Mononuclear cell (primary cell): Measurements from ENCODE around the gene RANBP10. TPM values are rescaled to one million over a fixed set of nuclear protein-coding genes. Genes with fewer than 3 reads are reported as not detected.
"Not testable (repeated sequence)": the region's sequence is repeated elsewhere in the genome, so short reads cannot be mapped to it uniquely, and the experiment has no call there.

Experiments used
- H3K27me3 ChIP-seq: 2 replicates; pipeline ENCODE4 v1.6.0; 2011; ENCODE audit warnings: low read length, control low read depth; ENCODE audit not compliant: insufficient read depth
- H3K4me1 ChIP-seq: 2 replicates; pipeline ENCODE4 v1.5.1; 2011; ENCODE audit warnings: mild to moderate bottlenecking, low read length, control low read depth; ENCODE audit not compliant: insufficient read depth
- H3K4me3 ChIP-seq: 2 replicates; pipeline ENCODE4 v1.5.1; 2011; ENCODE audit warnings: mild to moderate bottlenecking, low read length, moderate library complexity
- H3K9me3 ChIP-seq: 2 replicates; pipeline ENCODE4 v1.5.1; 2011; ENCODE audit warnings: low read depth, mild to moderate bottlenecking, control low read depth, low read length
- total RNA-seq: library from RNA; depleted of rRNA; stranded (reverse); fragments of >200 nt; gene quantifications from one replicate; pipeline ENCODE4 v1.2.3, GENCODE V29; 2012

Gene RANBP10
- total RNA-seq, 1 donor: 8.5 TPM

GRCh38 chr16:67707210-67707609 is 99.2 kb downstream of the RANBP10 start:
- no peaks in the 10 kb centered on the region for H3K27me3 ChIP-seq
- no peaks in the 10 kb centered on the region for H3K9me3 ChIP-seq
- H3K4me1 ChIP-seq: no peaks in the 10 kb centered on the region
- no peak overlapping the region for H3K4me3 ChIP-seq

GRCh38 chr16:67704110-67704509 is 102.2 kb downstream of the RANBP10 start:
- Histone ChIP-seq H3K4me1 (no peaks in the 10 kb centered on the region), H3K27me3 (no peaks in the 10 kb centered on the region), H3K9me3 (no peaks in the 10 kb centered on the region), H3K4me3 (no peak overlapping the region)

- no peaks in the 10 kb centered on the region for H3K27me3 ChIP-seq
- H3K4me1 ChIP-seq: no peaks in the 10 kb centered on the region
- H3K9me3 ChIP-seq: no peaks in the 10 kb centered on the region
- no peak overlapping the region for H3K4me3 ChIP-seq
Observed at GRCh38 chr16:67703626-67704025, 102.7 kb downstream of the RANBP10 start.

- Histone ChIP-seq H3K4me3 (no peak overlapping the region), H3K27me3 (no peaks in the 10 kb centered on the region), H3K4me1 (peaks cover 12% of the 10 kb centered on the region), H3K9me3 (no peaks in the 10 kb centered on the region)
Observed at GRCh38 chr16:67702130-67702529, 104.2 kb downstream of the RANBP10 start.

- no peaks in the 10 kb centered on the region for H3K9me3 ChIP-seq
- no peak overlapping the region for H3K4me3 ChIP-seq
- no peaks in the 10 kb centered on the region for H3K27me3 ChIP-seq
- peaks cover 17% of the 10 kb centered on the region for H3K4me1 ChIP-seq
Observed at GRCh38 chr16:67701420-67701819, 104.9 kb downstream of the RANBP10 start.

- H3K4me1 ChIP-seq: peaks cover 17% of the 10 kb centered on the region
- H3K9me3 ChIP-seq: no peaks in the 10 kb centered on the region
- no peaks in the 10 kb centered on the region for H3K27me3 ChIP-seq
- no peak overlapping the region for H3K4me3 ChIP-seq
Observed at GRCh38 chr16:67699265-67699664, 107.1 kb downstream of the RANBP10 start.

- peaks cover 27% of the 10 kb centered on the region for H3K4me1 ChIP-seq
- no peak overlapping the region for H3K4me3 ChIP-seq
- no peaks in the 10 kb centered on the region for H3K27me3 ChIP-seq
- H3K9me3 ChIP-seq: no peaks in the 10 kb centered on the region
Observed at GRCh38 chr16:67697422-67698185, 108.8 kb downstream of the RANBP10 start.

GRCh38 chr16:67694611-67695010 is 111.7 kb downstream of the RANBP10 start:
- Histone ChIP-seq H3K27me3 (no peaks in the 10 kb centered on the region), H3K4me3 (no peak overlapping the region), H3K4me1 (peaks cover 27% of the 10 kb centered on the region), H3K9me3 (no peaks in the 10 kb centered on the region)

- H3K9me3 ChIP-seq, H3K4me3 ChIP-seq, H3K27me3 ChIP-seq: not testable (repeated sequence)
- H3K4me1 ChIP-seq: peaks cover 27% of the 10 kb centered on the region
Observed at GRCh38 chr16:67693517-67694285, 112.7 kb downstream of the RANBP10 start.

- peaks cover 20% of the 10 kb centered on the region for H3K4me1 ChIP-seq
- no peaks in the 10 kb centered on the region for H3K9me3 ChIP-seq
- no peaks in the 10 kb centered on the region for H3K27me3 ChIP-seq
- no peak overlapping the region for H3K4me3 ChIP-seq
Observed at GRCh38 chr16:67685388-67686112, 120.8 kb downstream of the RANBP10 start.

GRCh38 chr16:67683767-67684166 is 122.6 kb downstream of the RANBP10 start:
- H3K27me3 ChIP-seq: no peaks in the 10 kb centered on the region
- peaks cover 20% of the 10 kb centered on the region for H3K4me1 ChIP-seq
- H3K4me3 ChIP-seq: no peak overlapping the region
- no peaks in the 10 kb centered on the region for H3K9me3 ChIP-seq

GRCh38 chr16:67679935-67680897 is 126.1 kb downstream of the RANBP10 start:
- H3K27me3 ChIP-seq: no peaks in the 10 kb centered on the region
- no peaks in the 10 kb centered on the region for H3K9me3 ChIP-seq
- H3K4me3 ChIP-seq: no peak overlapping the region
- peaks cover 7% of the 10 kb centered on the region for H3K4me1 ChIP-seq

GRCh38 chr16:67678354-67679023 is 127.9 kb downstream of the RANBP10 start:
- Histone ChIP-seq H3K4me1 (peaks cover 9% of the 10 kb centered on the region), H3K27me3 (no peaks in the 10 kb centered on the region), H3K9me3 (no peaks in the 10 kb centered on the region), H3K4me3 (no peak overlapping the region)

- peaks cover 17% of the 10 kb centered on the region for H3K4me1 ChIP-seq
- H3K27me3 ChIP-seq: no peaks in the 10 kb centered on the region
- H3K4me3 ChIP-seq: no peak overlapping the region
- H3K9me3 ChIP-seq: no peaks in the 10 kb centered on the region
Observed at GRCh38 chr16:67677712-67678111, 128.6 kb downstream of the RANBP10 start.
